Endodermal cell (in vitro differentiated cells): ENCODE data around the gene SLC5A12. TPM values are rescaled to one million over a fixed set of nuclear protein-coding genes. Genes with fewer than 3 reads are reported as not detected.

Experiments
- DNase-seq: peaks from one replicate; pipeline ENCODE4 v3.0.0-alpha.2; 2017
- H3K27ac ChIP-seq: 2 replicates; pipeline ENCODE4 v1.5.1; 2013; ENCODE audit warnings: mild to moderate bottlenecking, low read depth, low read length, moderate library complexity
- H3K27me3 ChIP-seq: 2 replicates; pipeline ENCODE4 v1.6.1; 2013; ENCODE audit warnings: mild to moderate bottlenecking, low read length, moderate library complexity; ENCODE audit not compliant: insufficient read depth, control insufficient read depth, poor library complexity, severe bottlenecking
- H3K36me3 ChIP-seq: 2 replicates; pipeline ENCODE4 v1.7.0; 2013; ENCODE audit warnings: mild to moderate bottlenecking, low read length, moderate library complexity; ENCODE audit not compliant: control insufficient read depth, insufficient read depth
- H3K4me1 ChIP-seq: one replicate; pipeline ENCODE4 v1.7.0; 2013; ENCODE audit warnings: low read length; ENCODE audit not compliant: control insufficient read depth, insufficient read depth
- H3K4me3 ChIP-seq: 2 replicates; pipeline ENCODE4 v1.5.1; 2013; ENCODE audit warnings: mild to moderate bottlenecking, low read length, moderate library complexity
- H3K9ac ChIP-seq: 2 replicates; pipeline ENCODE4 v1.6.1; 2013; ENCODE audit warnings: mild to moderate bottlenecking, low read length, moderate library complexity; ENCODE audit not compliant: poor library complexity, severe bottlenecking; ENCODE audit errors: extremely low read depth
- H3K9me3 ChIP-seq: 2 replicates; pipeline ENCODE4 v1.6.1; 2013; ENCODE audit warnings: mild to moderate bottlenecking, low read length, moderate library complexity; ENCODE audit not compliant: control insufficient read depth
- H3K27ac Mint-ChIP-seq: 2 replicates; pipeline ENCODE4 v1.8.0; 2020; ENCODE audit warnings: mixed read lengths
- H3K27me3 Mint-ChIP-seq: 2 replicates; pipeline ENCODE4 v1.8.0; 2021; ENCODE audit warnings: mild to moderate bottlenecking, mixed read lengths; ENCODE audit not compliant: insufficient read depth
- H3K36me3 Mint-ChIP-seq: 2 replicates; pipeline ENCODE4 v1.8.0; 2020; ENCODE audit warnings: low read depth, mixed read lengths
- H3K4me1 Mint-ChIP-seq: 2 replicates; pipeline ENCODE4 v1.8.0; 2020; ENCODE audit warnings: mixed read lengths
- H3K4me3 Mint-ChIP-seq: 2 replicates; pipeline ENCODE4 v1.8.0; 2020; ENCODE audit warnings: mild to moderate bottlenecking, moderate library complexity, mixed read lengths
- H3K9me3 Mint-ChIP-seq: 2 replicates; pipeline ENCODE4 v1.8.0; 2020; ENCODE audit warnings: mild to moderate bottlenecking, mixed read lengths
- CTCF ChIP-seq: fragments of 200-600 bp; sonication (generic); conservative IDR thresholded peaks from 2 replicates; pipeline ENCODE4 v1.5.0; 2021; ENCODE audit warnings: antibody characterized with exemption, mild to moderate bottlenecking
- WGBS, 2 experiments: methylation state at CpG; one replicate each; pipeline versions ENCODE4 v1.1.5 to v1.1.7; 2013; ENCODE audit warnings: missing lambda C conversion rate in 2 of 2, mixed read lengths in 1 of 2; ENCODE audit not compliant: insufficient coverage in 1 of 2, insufficient read length in 1 of 2; 5-methylcytosine and 5-hydroxymethylcytosine counted together
- total RNA-seq, 2 donors: library from RNA; stranded (reverse); fragmentation: NEBNext Ultra II Directional in 1 of 2; extraction: Animal tissue kit (Norgen Biotek cat#: 25700) in 1 of 2; gene quantifications; 2 replicates in 1 of 2; 3 replicates in 1 of 2; pipeline ENCODE4 v1.2.1, GENCODE V29; 2021

SLC5A12 gene
- total RNA-seq, 2 donors from 2014 or later: 2.6 to 2.7 TPM

- no peak for TF ChIP-seq CTCF
- H3K36me3 ChIP-seq: no peaks in the 10 kb centered on the region
- H3K4me3 ChIP-seq: no peak overlapping the region
- H3K27ac Mint-ChIP-seq: no peak overlapping the region
- H3K9me3 Mint-ChIP-seq: no peaks in the 10 kb centered on the region
- H3K9ac ChIP-seq: no peak overlapping the region
- H3K9me3 ChIP-seq: no peaks in the 10 kb centered on the region
- no peaks in the 10 kb centered on the region for H3K27me3 Mint-ChIP-seq
- H3K27ac ChIP-seq: no peak overlapping the region
- no peak overlapping the region for H3K4me3 Mint-ChIP-seq
- no peaks in the 10 kb centered on the region for H3K27me3 ChIP-seq
- no peaks in the 10 kb centered on the region for H3K36me3 Mint-ChIP-seq
- no CpG with 5 or more reads among the region's 2 CpGs for WGBS, 2 experiments
- DNase-seq: no peak
- H3K4me1 ChIP-seq: no peaks in the 10 kb centered on the region
- H3K4me1 Mint-ChIP-seq: peaks cover 5% of the 10 kb centered on the region
These were observed 98.7 kb downstream of the SLC5A12 start for GRCh38 chr11:26623076-26623659.

- no peak for DNase-seq
- no peak overlapping the region for H3K4me3 ChIP-seq
- no peaks in the 10 kb centered on the region for H3K27me3 ChIP-seq
- no peak for TF ChIP-seq CTCF
- no peak overlapping the region for H3K9ac ChIP-seq
- H3K4me1 ChIP-seq: no peaks in the 10 kb centered on the region
- H3K27me3 Mint-ChIP-seq: no peaks in the 10 kb centered on the region
- no peak overlapping the region for H3K27ac ChIP-seq
- no peaks in the 10 kb centered on the region for H3K9me3 ChIP-seq
- 83 to 93% methylated on average over 2 of the region's 2 CpGs for WGBS, 2 experiments
- no peaks in the 10 kb centered on the region for H3K9me3 Mint-ChIP-seq
- no peak overlapping the region for H3K4me3 Mint-ChIP-seq
- peaks cover 6% of the 10 kb centered on the region for H3K4me1 Mint-ChIP-seq
- H3K27ac Mint-ChIP-seq: no peak overlapping the region
- H3K36me3 Mint-ChIP-seq: no peaks in the 10 kb centered on the region
- H3K36me3 ChIP-seq: no peaks in the 10 kb centered on the region
These were observed 99.7 kb downstream of the SLC5A12 start for GRCh38 chr11:26622181-26622580.

- no peak overlapping the region for H3K27ac ChIP-seq
These were observed 100.7 kb downstream of the SLC5A12 start for GRCh38 chr11:26621132-26621531.

More at GRCh38 chr11:26621132-26621531, 100.7 kb downstream of the SLC5A12 start:
- H3K27me3 Mint-ChIP-seq: no peaks in the 10 kb centered on the region
- H3K36me3 Mint-ChIP-seq: no peaks in the 10 kb centered on the region
- H3K9me3 Mint-ChIP-seq: no peaks in the 10 kb centered on the region
- H3K36me3 ChIP-seq: no peaks in the 10 kb centered on the region
- no peak for TF ChIP-seq CTCF
- peaks cover 6% of the 10 kb centered on the region for H3K4me1 Mint-ChIP-seq
- H3K4me3 Mint-ChIP-seq: no peak overlapping the region
- H3K9ac ChIP-seq: no peak overlapping the region
- H3K9me3 ChIP-seq: no peaks in the 10 kb centered on the region
- H3K27ac Mint-ChIP-seq: no peak overlapping the region
- H3K4me1 ChIP-seq: no peaks in the 10 kb centered on the region
- H3K4me3 ChIP-seq: no peak overlapping the region
- DNase-seq: no peak
- no peaks in the 10 kb centered on the region for H3K27me3 ChIP-seq
